Testis (tissue), 2 donors: Measurements from ENCODE around the gene TRAF2.

Experiments
- CTCF ChIP-seq, 3 experiments: fragments of 450-650 bp in 2 of 3; fragments of 200-600 bp in 1 of 3; sonication (generic) in 1 of 3; IDR thresholded peaks; one replicate each; pipeline ENCODE4 v1.5.1; 2016 to 2019; ENCODE audit warnings: antibody characterized with exemption in 3 of 3, mild to moderate bottlenecking in 2 of 3, moderate library complexity in 1 of 3
- POLR2A ChIP-seq: fragments of 450-650 bp; IDR thresholded peaks from one replicate; pipeline ENCODE4 v1.6.1; 2017; ENCODE audit warnings: antibody characterized with exemption, mild to moderate bottlenecking, moderate library complexity

GRCh38 chr9:136958898-136959850, 72.9 kb downstream of the TRAF2 start:
- TF ChIP-seq POLR2A (no peak), CTCF (IDR thresholded peaks at IDR 0.05) (no peak)
